ENCODE measurements around the gene FAM53B.

Gene FAM53B

GRCh38 chr10:124791547-124792348 lies 47.6 kb upstream of the FAM53B start, which contains the start of gene EEF1AKMT2 (continued):
- TF ChIP-seq CTCF (tag by site-specific recombination; IDR thresholded peaks at IDR 0.05), result peak; percentile 99
- no peak for TF ChIP-seq KLF1 (tag by site-specific recombination; IDR thresholded peaks at IDR 0.05)
- no peak for TF ChIP-seq ZNF707 (tag by site-specific recombination; IDR thresholded peaks at IDR 0.05)
- no peak for TF ChIP-seq ZNF518A (tag by site-specific recombination; conservative IDR thresholded peaks at IDR 0.05; ENCODE audit: low read depth)
- TF ChIP-seq ZNF23 (tag by site-specific recombination; IDR thresholded peaks at IDR 0.05; ENCODE audit: borderline replicate concordance), result no peak
- peak; percentile 50 for TF ChIP-seq SP3 (tag by site-specific recombination; IDR thresholded peaks at IDR 0.05)
- no peak for TF ChIP-seq ZSCAN23 (tag by site-specific recombination; IDR thresholded peaks at IDR 0.05)
- TF ChIP-seq OVOL3 (tag by site-specific recombination; IDR thresholded peaks at IDR 0.05), result no peak
- no peak for TF ChIP-seq BCL6B (tag by site-specific recombination; IDR thresholded peaks at IDR 0.05)
- peak; percentile 74; the same call in 1 of the 2 replicates for TF ChIP-seq ZNF24 (tag by site-specific recombination; IDR thresholded peaks at IDR 0.05)
- TF ChIP-seq ZNF394 (tag by site-specific recombination; IDR thresholded peaks at IDR 0.05; ENCODE audit: borderline replicate concordance), result peak; percentile 45; the same call in 1 of the 2 replicates
- TF ChIP-seq ZNF560 (tag by site-specific recombination; IDR thresholded peaks at IDR 0.05; ENCODE audit: borderline replicate concordance), result no peak
- peak; percentile 83; the same call in 1 of the 2 replicates for TF ChIP-seq ZNF785 (tag by site-specific recombination; IDR thresholded peaks at IDR 0.05)
- TF ChIP-seq ZNF132 (tag by site-specific recombination; IDR thresholded peaks at IDR 0.05; ENCODE audit: borderline replicate concordance), result no peak
- TF ChIP-seq OSR2 (tag by site-specific recombination; IDR thresholded peaks at IDR 0.05), result no peak
- peak; percentile 5; the same call in 1 of the 2 replicates for TF ChIP-seq FEZF1 (tag by site-specific recombination; IDR thresholded peaks at IDR 0.05)
- no peak for TF ChIP-seq ZNF555 (tag by site-specific recombination; conservative IDR thresholded peaks at IDR 0.05)
- TF ChIP-seq ZNF311 (tag by site-specific recombination; IDR thresholded peaks at IDR 0.05; ENCODE audit: borderline replicate concordance), result no peak
- peak; percentile 80 for TF ChIP-seq EGR2 (tag by site-specific recombination; IDR thresholded peaks at IDR 0.05; ENCODE audit: low read depth)
- TF ChIP-seq ZNF701 (tag by site-specific recombination; IDR thresholded peaks at IDR 0.05), result no peak
- 0 out of 2 replicates have a peak, but pooled peaks have one; percentile 58 for TF ChIP-seq ZNF2 (tag by site-specific recombination; IDR thresholded peaks at IDR 0.05)
- no peak for TF ChIP-seq ZNF621 (tag by site-specific recombination; IDR thresholded peaks at IDR 0.05)
- TF ChIP-seq ZNF585B (tag by site-specific recombination; IDR thresholded peaks at IDR 0.05), result no peak
- no peak for TF ChIP-seq ZNF510 (tag by site-specific recombination; IDR thresholded peaks at IDR 0.05; ENCODE audit: insufficient replicate concordance)
- peak; percentile 88 for TF ChIP-seq ZNF335 (tag by site-specific recombination; conservative IDR thresholded peaks at IDR 0.05)
- peak; percentile 95 for TF ChIP-seq PBX3 (CRISPR knock-in tag; IDR thresholded peaks at IDR 0.05)
- no peak; the same call in 1 of the 2 replicates for TF ChIP-seq PRDM4 (tag by site-specific recombination; IDR thresholded peaks at IDR 0.05)
- TF ChIP-seq GFI1B (tag by site-specific recombination; IDR thresholded peaks at IDR 0.05), result 0 out of 2 replicates have a peak, but pooled peaks have one; percentile 27
